Measurements from ENCODE around the gene ASPG.

GRCh38 chr14:104113631-104114420 is 28.3 kb downstream of the ASPG start:
- TF ChIP-seq CTCF (IDR thresholded peaks at IDR 0.05) (no peak), POLR2AphosphoS5 (IDR thresholded peaks at IDR 0.05; ENCODE audit: low read depth, low read length) (no peak), REST (IDR thresholded peaks at IDR 0.05; ENCODE audit: insufficient read depth in 1 of 2, low read depth in 2 of 2, low read length in 1 of 2) (no peak), SIN3A (IDR thresholded peaks at IDR 0.05; ENCODE audit: borderline replicate concordance, insufficient read depth, low read depth, low read length) (no peak)

All from Panc1 (cell line).